ENCODE measurements around the gene WNK2.

The WNK2 gene

GRCh38 chr9:93240891-93241334, 57.0 kb downstream of the WNK2 start (continued):
- no peak for TF ChIP-seq ZNF600 (tag by site-specific recombination; IDR thresholded peaks at IDR 0.05)
- TF ChIP-seq ZNF549 (tag by site-specific recombination; IDR thresholded peaks at IDR 0.05), result no peak
- no peak for TF ChIP-seq ZNF660 (tag by site-specific recombination; IDR thresholded peaks at IDR 0.05)
- TF ChIP-seq REPIN1 (tag by site-specific recombination; IDR thresholded peaks at IDR 0.05; ENCODE audit: low read depth), result no peak
- no peak for TF ChIP-seq ZNF654 (tag by site-specific recombination; IDR thresholded peaks at IDR 0.05; ENCODE audit: low read depth)
- TF ChIP-seq ZNF18 (tag by site-specific recombination; IDR thresholded peaks at IDR 0.05), result no peak
- TF ChIP-seq ZNF626 (tag by site-specific recombination; IDR thresholded peaks at IDR 0.05), result no peak
- no peak for TF ChIP-seq ZNF146 (tag by site-specific recombination; IDR thresholded peaks at IDR 0.05)
- TF ChIP-seq ZNF391 (tag by site-specific recombination; IDR thresholded peaks at IDR 0.05; ENCODE audit: borderline replicate concordance, low read depth), result no peak
- TF ChIP-seq ZNF292 (tag by site-specific recombination; IDR thresholded peaks at IDR 0.05; ENCODE audit: borderline replicate concordance, low read depth), result no peak
- TF ChIP-seq ZNF488 (tag by site-specific recombination; IDR thresholded peaks at IDR 0.05), result no peak
- TF ChIP-seq ZIC2 (tag by site-specific recombination; IDR thresholded peaks at IDR 0.05), result no peak
- TF ChIP-seq MZF1 (tag by site-specific recombination; IDR thresholded peaks at IDR 0.05; ENCODE audit: borderline replicate concordance), result no peak

GRCh38 chr9:93243112-93243511, 59.2 kb downstream of the WNK2 start:
- ChIA-PET POLR2A (no interaction called here), CTCF (no interaction called here)
- no peak overlapping the region for H3K4me3 ChIP-seq (ENCODE audit: low read depth, low read length)
- no peak overlapping the region for H3K27ac ChIP-seq (ENCODE audit: extremely low read depth, low read depth, low read length)
- H3K4me1 ChIP-seq (ENCODE audit: control insufficient read depth, insufficient read depth, low read length), result no peaks in the 10 kb centered on the region
- no peaks in the 10 kb centered on the region for H3K9me3 ChIP-seq (ENCODE audit: control insufficient read depth, insufficient read depth, low read depth, low read length)
- peaks cover 0 to 30% of the 10 kb centered on the region in 2 experiments; a peak in 1 of 3 replicates for H3K36me3 ChIP-seq (ENCODE audit: control insufficient read depth in 2 of 2, insufficient read depth in 1 of 2, low read length in 2 of 2)
- TF ChIP-seq ZSCAN23 (tag by site-specific recombination; IDR thresholded peaks at IDR 0.05) (no peak), ZNF26 (tag by site-specific recombination; IDR thresholded peaks at IDR 0.05) (no peak), ZNF146 (tag by site-specific recombination; IDR thresholded peaks at IDR 0.05) (no peak), ZNF112 (tag by site-specific recombination; IDR thresholded peaks at IDR 0.05) (no peak), ZNF18 (tag by site-specific recombination; IDR thresholded peaks at IDR 0.05) (no peak), KLF17 (tag by site-specific recombination; IDR thresholded peaks at IDR 0.05) (no peak), ZNF544 (tag by site-specific recombination; IDR thresholded peaks at IDR 0.05) (no peak), BCL6B (tag by site-specific recombination; IDR thresholded peaks at IDR 0.05) (no peak), ZNF600 (tag by site-specific recombination; IDR thresholded peaks at IDR 0.05) (no peak), SP7 (tag by site-specific recombination; IDR thresholded peaks at IDR 0.05) (no peak), MYNN (tag by site-specific recombination; IDR thresholded peaks at IDR 0.05; ENCODE audit: borderline replicate concordance) (no peak), PRDM2 (tag by site-specific recombination; IDR thresholded peaks at IDR 0.05; ENCODE audit: borderline replicate concordance) (no peak), ZNF626 (tag by site-specific recombination; IDR thresholded peaks at IDR 0.05) (no peak)

Data from HEK293 (cell line).